HUES48 (cell line): ENCODE data around the gene KMT2E.

Experiments used
- H3K27ac ChIP-seq: one replicate; pipeline ENCODE4 v1.7.0; 2013; ENCODE audit warnings: low read depth, low read length, inconsistent platforms
- H3K27me3 ChIP-seq: 2 replicates; pipeline ENCODE4 v1.6.1; 2013; ENCODE audit warnings: mild to moderate bottlenecking, low read length; ENCODE audit not compliant: control insufficient read depth, insufficient read depth
- H3K36me3 ChIP-seq: 2 replicates; pipeline ENCODE4 v1.6.1; 2013; ENCODE audit warnings: low read length; ENCODE audit not compliant: control insufficient read depth, insufficient read depth
- H3K4me1 ChIP-seq: 2 replicates; pipeline ENCODE4 v1.6.1; 2013; ENCODE audit warnings: mild to moderate bottlenecking, low read length; ENCODE audit not compliant: control insufficient read depth, insufficient read depth
- H3K4me3 ChIP-seq: 2 replicates; pipeline ENCODE4 v1.5.1; 2013; ENCODE audit warnings: mild to moderate bottlenecking, low read depth, low read length
- H3K9ac ChIP-seq: 2 replicates; pipeline ENCODE4 v1.6.1; 2013; ENCODE audit warnings: mild to moderate bottlenecking, low read depth, low read length, moderate library complexity
- H3K9me3 ChIP-seq: 2 replicates; pipeline ENCODE4 v1.6.1; 2013; ENCODE audit warnings: low read length; ENCODE audit not compliant: control insufficient read depth, insufficient read depth

KMT2E gene

DNA sequence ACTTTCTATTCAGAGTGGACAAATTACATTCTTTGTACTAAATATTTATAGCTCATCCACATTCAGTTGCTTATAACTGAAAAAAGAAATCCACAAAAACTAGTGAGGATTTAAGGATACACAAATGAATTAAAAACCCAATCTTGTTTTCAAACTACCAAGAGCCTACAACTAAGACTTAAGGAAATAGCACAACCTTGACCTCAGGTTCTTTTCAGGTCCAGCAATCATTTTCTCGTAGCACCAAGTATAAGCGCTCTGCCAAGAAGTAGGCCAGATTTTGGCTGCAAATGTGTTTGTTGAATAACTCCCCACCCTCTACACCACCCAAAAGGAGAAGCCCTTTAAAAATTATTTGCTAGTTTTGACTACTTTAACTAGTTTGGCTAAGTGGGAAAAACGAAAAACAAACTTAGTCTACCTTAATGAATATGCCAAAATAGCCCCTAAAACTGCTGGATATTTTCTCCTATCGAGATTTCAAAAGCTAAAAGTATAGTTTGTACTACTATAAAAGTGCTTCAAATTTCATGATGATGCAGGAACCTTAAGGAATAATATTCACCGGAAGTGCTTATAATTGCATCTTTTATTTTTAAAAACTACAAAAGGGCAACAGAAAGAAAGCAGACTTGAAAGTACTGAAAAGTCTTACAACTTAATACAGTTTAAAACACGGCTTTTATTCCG is 2.7 kb upstream of the KMT2E start:
- H3K4me3 ChIP-seq, result peak overlapping the region; percentile 97
- peaks cover 20% of the 10 kb centered on the region for H3K4me1 ChIP-seq
- no peaks in the 10 kb centered on the region for H3K27me3 ChIP-seq
- peak overlapping the region; percentile 99 for H3K9ac ChIP-seq
- peaks cover 28% of the 10 kb centered on the region for H3K36me3 ChIP-seq
- no peaks in the 10 kb centered on the region for H3K9me3 ChIP-seq
- H3K27ac ChIP-seq, result no peak overlapping the region

DNA sequence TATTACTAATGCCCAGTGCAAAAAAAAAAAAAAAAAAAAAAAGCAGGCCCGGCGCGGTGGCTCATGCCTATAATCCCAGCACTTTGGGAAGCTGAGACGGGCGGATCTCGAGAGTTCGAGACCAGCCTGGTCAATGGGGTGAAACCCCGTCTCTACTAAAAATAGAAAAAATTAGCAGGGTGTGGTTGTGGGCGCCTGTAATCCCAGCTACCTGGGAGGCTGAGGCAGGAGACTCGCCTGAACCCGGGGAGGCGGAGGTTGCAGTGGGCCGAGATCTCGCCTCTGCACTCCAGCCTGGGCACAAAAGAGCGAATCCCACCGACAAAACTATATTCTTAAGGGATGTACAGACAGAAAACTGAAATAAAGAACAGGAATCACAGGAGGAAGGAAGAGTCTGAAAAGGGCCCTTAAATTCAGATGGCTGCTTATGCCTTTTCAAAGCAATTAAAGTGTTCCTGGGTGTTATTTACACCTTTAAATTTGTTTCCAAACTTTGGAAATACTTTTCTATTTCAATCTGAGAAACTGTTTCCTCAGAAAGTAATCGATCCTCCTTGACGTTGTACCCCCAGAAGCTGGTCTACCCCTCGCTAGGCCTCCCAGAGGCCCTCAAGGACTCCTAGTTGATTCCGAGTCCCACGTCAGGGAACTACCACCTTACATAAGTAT is 2.0 kb upstream of the KMT2E start:
- Histone ChIP-seq H3K4me3 (peak overlapping the region; percentile 97), H3K36me3 (peaks cover 24% of the 10 kb centered on the region), H3K9me3 (no peaks in the 10 kb centered on the region), H3K4me1 (peaks cover 22% of the 10 kb centered on the region), H3K27ac (peak overlapping the region; percentile 98), H3K9ac (peak overlapping the region; percentile 99), H3K27me3 (no peaks in the 10 kb centered on the region)

DNA sequence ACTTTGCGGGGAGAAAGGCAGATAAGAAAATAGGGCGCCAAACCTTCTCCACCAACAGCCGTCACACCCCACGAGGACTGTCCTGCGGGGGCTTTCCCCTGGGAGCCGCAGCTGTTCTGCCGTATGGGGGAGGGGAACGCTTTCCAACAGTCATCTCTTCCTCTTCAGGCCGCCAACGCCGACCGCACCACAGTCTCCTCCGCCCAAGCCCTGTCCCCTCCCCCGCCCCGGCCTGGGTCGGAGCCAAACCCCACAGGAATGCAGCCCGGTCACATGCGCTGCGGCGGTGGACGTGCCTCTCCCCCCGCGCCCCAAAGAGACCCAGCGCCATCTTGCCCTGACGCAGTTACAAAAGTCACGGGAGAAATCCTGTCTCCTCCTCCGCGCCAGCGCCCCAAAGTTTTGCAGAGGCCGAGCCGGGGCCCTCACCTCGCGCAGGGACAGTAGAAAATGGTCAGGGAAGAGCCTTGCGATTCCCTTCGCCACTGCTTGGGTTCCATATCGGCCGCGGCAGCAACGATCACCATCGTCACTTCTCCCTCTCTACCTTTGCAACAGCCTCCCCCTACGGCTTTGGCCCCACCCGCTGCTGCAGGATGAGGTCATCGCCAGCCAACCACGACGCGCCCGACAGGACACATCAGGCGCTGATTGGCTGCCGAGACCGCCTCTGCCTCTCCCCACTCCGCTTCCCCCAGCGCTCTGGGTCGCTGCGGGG is 1.3 kb upstream of the KMT2E start:
- peak overlapping the region; percentile 97 for H3K4me3 ChIP-seq
- H3K9ac ChIP-seq, result peak overlapping the region; percentile 99
- peaks cover 26% of the 10 kb centered on the region for H3K4me1 ChIP-seq
- no peaks in the 10 kb centered on the region for H3K27me3 ChIP-seq
- peaks cover 18% of the 10 kb centered on the region for H3K36me3 ChIP-seq
- peak overlapping the region; percentile 98 for H3K27ac ChIP-seq
- H3K9me3 ChIP-seq, result no peaks in the 10 kb centered on the region

DNA sequence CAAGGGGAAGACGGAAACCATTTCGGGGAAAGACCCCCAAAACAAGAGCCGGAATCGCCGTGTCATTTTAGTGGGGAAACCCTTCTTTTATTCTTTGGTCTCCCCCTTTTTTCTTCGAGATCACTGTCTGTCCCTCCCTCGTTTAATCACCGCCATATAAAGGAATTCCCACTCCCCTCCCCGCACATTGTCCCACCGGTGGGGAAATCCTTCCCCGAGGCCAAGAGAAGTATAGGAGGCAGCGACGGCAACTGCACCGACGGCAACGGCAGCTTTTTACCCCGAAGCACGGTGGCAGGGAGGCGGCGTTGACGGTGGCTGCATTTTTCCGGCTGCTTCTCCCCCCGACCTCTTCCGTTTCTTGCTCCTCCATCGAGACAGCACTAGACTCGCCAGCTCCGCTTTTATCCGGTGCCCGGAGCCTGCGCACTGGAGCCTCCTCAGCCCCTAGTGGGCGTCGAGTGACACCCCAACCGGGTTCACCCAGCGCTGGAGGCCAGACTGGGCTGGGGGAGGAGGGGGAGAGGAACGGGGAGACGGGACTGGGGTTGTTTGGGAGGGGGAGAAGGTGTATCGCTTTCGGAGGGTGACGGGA is 687 bp upstream of the KMT2E start:
- Histone ChIP-seq H3K27me3 (no peaks in the 10 kb centered on the region), H3K27ac (peak overlapping the region; percentile 98), H3K9me3 (no peaks in the 10 kb centered on the region), H3K4me3 (peak overlapping the region; percentile 97), H3K4me1 (peaks cover 30% of the 10 kb centered on the region), H3K36me3 (peaks cover 11% of the 10 kb centered on the region), H3K9ac (peak overlapping the region; percentile 99)

DNA sequence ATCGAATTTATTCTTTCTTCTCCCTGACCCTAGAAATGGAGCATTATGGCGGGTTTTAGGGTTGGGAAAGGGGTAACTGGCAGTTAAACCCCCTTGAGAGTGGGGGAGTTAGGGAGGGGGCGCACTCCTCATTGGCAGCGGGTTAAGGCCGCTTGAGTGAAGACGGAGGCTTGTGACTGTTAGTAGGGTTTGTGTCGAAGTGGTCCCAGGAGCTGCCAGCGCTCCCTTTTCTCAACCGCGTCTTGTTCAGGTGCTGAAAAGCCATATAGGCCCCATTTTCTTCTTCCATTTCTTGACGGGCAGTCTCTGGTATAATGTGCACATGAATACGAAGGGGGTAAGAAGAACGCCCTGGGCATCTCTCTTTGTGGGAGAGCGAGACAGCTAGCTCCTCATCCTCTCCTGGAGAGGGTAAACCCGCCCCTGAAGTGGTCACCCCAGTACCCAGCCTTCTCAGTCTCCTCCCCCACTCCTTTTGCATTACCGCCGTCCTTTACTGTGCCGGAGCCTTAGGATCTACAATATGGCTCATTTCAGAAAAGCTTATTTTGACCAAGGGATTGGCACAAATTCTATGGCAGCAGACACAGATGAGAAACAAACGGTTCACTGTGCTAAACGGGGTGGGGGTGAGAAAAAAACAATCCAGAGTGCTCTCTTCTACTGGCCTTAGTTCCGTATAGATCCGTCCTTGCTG is 836 bp downstream of the KMT2E start:
- H3K4me3 ChIP-seq, result peak overlapping the region; percentile 97
- no peaks in the 10 kb centered on the region for H3K9me3 ChIP-seq
- peaks cover 33% of the 10 kb centered on the region for H3K4me1 ChIP-seq
- H3K27me3 ChIP-seq, result no peaks in the 10 kb centered on the region
- H3K27ac ChIP-seq, result peak overlapping the region; percentile 98
- peak overlapping the region; percentile 99 for H3K9ac ChIP-seq
- peaks cover 3% of the 10 kb centered on the region; the same call in 1 of the 2 replicates for H3K36me3 ChIP-seq

DNA sequence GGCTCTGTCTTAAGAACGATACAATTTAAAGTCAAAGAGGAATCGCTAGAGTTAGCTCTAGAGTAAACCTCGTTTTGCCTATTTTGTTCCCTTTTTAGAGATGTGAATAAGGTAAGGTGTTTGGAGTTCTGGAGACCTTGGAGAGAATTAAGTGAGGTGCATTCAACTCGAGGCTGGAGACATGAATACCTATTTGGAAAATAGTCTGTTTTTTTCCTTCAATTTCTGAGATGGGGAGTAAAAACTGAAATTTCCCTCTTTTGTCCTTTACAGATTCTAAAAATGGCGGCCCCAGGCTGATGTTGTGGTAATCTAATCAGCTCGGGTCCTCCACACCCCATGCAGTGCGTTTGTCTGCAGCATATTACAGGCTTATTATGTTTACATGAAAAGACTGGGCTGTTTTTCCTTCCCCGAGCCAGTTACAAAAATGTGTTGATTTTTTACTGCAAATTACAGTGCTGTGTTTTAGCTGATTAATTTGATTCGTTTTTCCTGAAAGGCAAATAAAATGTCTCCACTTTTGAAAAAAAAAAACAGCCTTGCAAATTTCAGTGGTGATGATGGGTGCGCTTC is 1.5 kb downstream of the KMT2E start:
- Histone ChIP-seq H3K9me3 (no peaks in the 10 kb centered on the region), H3K9ac (peak overlapping the region; percentile 99), H3K4me3 (peak overlapping the region; percentile 97), H3K27ac (peak overlapping the region; percentile 98), H3K4me1 (peaks cover 29% of the 10 kb centered on the region), H3K36me3 (no peaks in the 10 kb centered on the region), H3K27me3 (no peaks in the 10 kb centered on the region)

DNA sequence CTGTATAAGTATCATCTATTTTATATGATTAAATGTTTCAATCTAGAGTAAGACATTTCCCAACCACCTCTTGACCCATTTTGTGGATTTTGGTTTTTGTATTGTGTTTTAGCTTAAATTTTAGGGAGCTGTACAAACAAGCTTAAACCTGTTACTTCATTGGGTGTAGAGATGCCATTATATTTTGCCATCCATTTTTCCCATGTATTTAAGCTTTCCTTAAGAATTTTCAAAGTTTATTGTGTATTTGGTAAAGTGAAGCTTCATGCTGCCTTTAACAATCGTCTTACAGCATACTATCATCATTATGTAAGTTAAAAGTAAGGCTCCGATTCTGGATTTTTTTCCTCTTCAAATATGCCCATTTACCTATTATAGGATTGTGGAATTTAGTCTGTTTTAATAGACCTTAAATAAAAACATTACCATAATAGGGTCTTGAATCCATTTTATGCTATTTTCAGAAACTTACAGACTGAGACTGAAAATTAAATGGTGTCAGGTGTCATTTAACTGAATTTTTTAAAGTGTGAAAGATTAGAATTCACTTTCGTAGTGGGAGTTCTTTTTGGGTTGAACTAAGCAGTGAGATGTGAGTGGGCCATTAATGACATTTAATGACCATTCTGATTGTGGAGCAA is 2.2 kb downstream of the KMT2E start:
- peak overlapping the region; percentile 99 for H3K9ac ChIP-seq
- no peaks in the 10 kb centered on the region for H3K36me3 ChIP-seq
- no peaks in the 10 kb centered on the region for H3K9me3 ChIP-seq
- H3K4me3 ChIP-seq, result peak overlapping the region; percentile 97
- H3K27me3 ChIP-seq, result no peaks in the 10 kb centered on the region
- H3K27ac ChIP-seq, result peak overlapping the region; percentile 98
- H3K4me1 ChIP-seq, result peaks cover 30% of the 10 kb centered on the region

DNA sequence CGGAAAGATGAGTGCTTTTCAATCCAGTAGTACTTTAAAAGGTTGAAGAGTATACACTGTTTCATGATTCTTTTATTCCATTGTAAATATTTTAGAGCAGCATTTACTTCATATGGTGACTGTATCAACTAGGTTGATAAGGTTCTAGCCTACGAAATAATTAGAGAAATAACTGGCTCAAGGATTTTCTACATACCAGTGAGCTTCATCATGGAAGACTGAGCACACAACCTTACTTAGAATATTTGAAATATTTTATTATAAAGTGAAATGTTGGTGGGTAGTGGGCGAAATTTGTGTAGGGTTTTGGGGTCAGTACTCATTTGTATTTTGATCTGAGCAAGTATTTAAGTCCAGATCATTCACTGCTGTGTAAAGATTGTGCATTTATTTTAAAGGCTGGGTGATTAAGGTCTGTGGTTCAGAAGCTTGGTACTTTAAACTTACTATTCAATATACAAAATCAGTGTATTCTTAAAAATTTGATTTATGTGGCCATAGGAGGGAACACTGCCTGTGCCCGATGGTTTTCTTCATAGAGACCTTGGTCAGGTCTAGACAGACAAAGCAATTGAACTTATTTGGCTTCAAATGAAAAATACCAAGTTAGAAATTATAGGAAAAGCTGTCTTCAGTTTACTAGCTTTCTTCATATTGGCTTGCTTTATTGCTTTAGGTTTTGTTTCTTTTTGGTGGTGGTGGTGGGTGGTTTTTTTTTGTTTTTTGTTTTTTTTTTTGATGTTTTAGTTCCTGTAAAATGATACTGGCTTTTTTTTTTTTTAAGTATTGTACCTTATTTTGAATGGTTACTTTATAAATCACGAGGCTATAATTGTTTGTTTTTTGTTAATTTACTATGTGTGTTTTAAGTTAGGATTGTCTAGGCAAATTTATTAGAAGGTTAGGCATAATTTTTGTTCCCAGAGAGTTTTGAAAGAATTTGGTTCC is 3.0 kb downstream of the KMT2E start:
- no peaks in the 10 kb centered on the region for H3K9me3 ChIP-seq
- no peaks in the 10 kb centered on the region for H3K27me3 ChIP-seq
- no peaks in the 10 kb centered on the region for H3K36me3 ChIP-seq
- peak overlapping the region; percentile 97 for H3K4me3 ChIP-seq
- H3K27ac ChIP-seq, result no peak overlapping the region
- H3K9ac ChIP-seq, result no peak overlapping the region
- H3K4me1 ChIP-seq, result peaks cover 30% of the 10 kb centered on the region

DNA sequence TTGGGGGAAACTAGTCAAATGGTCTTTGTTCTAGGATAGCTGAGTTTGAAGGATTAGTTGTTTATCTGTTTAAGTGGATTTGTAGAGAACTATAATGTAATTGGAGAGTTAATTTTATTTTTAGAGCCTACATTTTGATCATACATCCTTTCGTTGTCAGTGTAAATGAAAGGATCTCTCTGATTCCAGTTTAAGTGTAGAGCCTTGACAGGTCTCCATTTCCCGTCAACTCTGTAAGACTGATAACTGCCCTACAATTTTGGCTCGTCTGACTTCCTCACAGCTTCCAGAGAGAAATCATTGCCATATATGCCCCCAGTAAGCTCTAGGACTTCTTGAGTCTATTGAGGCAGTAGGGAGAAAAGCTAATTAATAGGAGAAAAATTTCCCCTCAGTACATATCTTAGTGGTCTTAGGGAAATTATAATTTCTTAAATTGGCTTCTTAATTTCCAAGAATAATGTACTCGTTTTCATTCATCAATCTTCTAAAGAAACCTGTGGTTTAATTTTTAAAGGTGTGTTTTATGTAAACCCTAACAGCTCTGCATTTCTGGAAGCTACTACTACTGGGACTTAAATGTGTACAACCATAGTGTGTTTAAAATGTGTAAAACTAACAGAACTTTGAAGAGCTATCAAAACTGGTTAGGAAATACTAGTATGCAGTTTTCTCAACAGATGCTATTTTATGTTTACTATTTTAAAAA is 3.8 kb downstream of the KMT2E start:
- Histone ChIP-seq H3K4me3 (peak overlapping the region; percentile 97), H3K36me3 (no peaks in the 10 kb centered on the region), H3K27me3 (no peaks in the 10 kb centered on the region), H3K27ac (peak overlapping the region; percentile 14), H3K4me1 (peaks cover 30% of the 10 kb centered on the region), H3K9ac (no peak overlapping the region), H3K9me3 (no peaks in the 10 kb centered on the region)
